ENCODE measurements around the gene SLC12A3.

Gene SLC12A3

GRCh38 chr16:56864960-56865359 is at the start of gene SLC12A3:
Gene SLC12A3, plus strand, starts transcription at chr16:56865207. Its CDS starts 29 bp downstream, at chr16:56865236.
- no peak for FAIRE-seq
- DNase-seq (ENCODE audit: low spot score) = no peak

- FAIRE-seq (no peak), DNase-seq (ENCODE audit: low spot score) (no peak)
These were observed 49.3 kb upstream of the SLC12A3 start for GRCh38 chr16:56815721-56816120.

- FAIRE-seq = no peak
- DNase-seq (ENCODE audit: low spot score) = no peak
These were observed 48.0 kb upstream of the SLC12A3 start for GRCh38 chr16:56817056-56817455.

GRCh38 chr16:56817938-56818337 is 47.1 kb upstream of the SLC12A3 start:
- FAIRE-seq (no peak), DNase-seq (ENCODE audit: low spot score) (no peak)

- no peak for FAIRE-seq
- DNase-seq (ENCODE audit: low spot score) = no peak
These were observed 41.8 kb upstream of the SLC12A3 start for GRCh38 chr16:56823081-56823733.

- DNase-seq (ENCODE audit: low spot score) (no peak), FAIRE-seq (no peak)
These were observed 40.7 kb upstream of the SLC12A3 start for GRCh38 chr16:56824331-56824730.

- FAIRE-seq = no peak
- no peak for DNase-seq (ENCODE audit: low spot score)
These were observed 40.2 kb upstream of the SLC12A3 start for GRCh38 chr16:56824804-56825203.

GRCh38 chr16:56825826-56826225 is 39.2 kb upstream of the SLC12A3 start:
- FAIRE-seq (no peak), DNase-seq (ENCODE audit: low spot score) (no peak)

GRCh38 chr16:56828647-56829046 is 36.4 kb upstream of the SLC12A3 start:
- FAIRE-seq = no peak
- DNase-seq (ENCODE audit: low spot score) = no peak

- DNase-seq (ENCODE audit: low spot score) = no peak
- no peak for FAIRE-seq
These were observed 34.3 kb upstream of the SLC12A3 start for GRCh38 chr16:56830669-56831068.

- FAIRE-seq = no peak
- no peak for DNase-seq (ENCODE audit: low spot score)
These were observed 32.2 kb upstream of the SLC12A3 start for GRCh38 chr16:56832768-56833167.

- DNase-seq (ENCODE audit: low spot score) (no peak), FAIRE-seq (no peak)
These were observed 31.6 kb upstream of the SLC12A3 start for GRCh38 chr16:56833243-56833970.

GRCh38 chr16:56835320-56835719 is 29.7 kb upstream of the SLC12A3 start:
- no peak for FAIRE-seq

GRCh38 chr16:56836410-56837230 is 28.4 kb upstream of the SLC12A3 start:
- FAIRE-seq (no peak), DNase-seq (ENCODE audit: low spot score) (no peak)

More at GRCh38 chr16:56835320-56835719, 29.7 kb upstream of the SLC12A3 start:
- DNase-seq (ENCODE audit: low spot score) = no peak

- FAIRE-seq (no peak), DNase-seq (ENCODE audit: low spot score) (no peak)
These were observed 26.2 kb upstream of the SLC12A3 start for GRCh38 chr16:56838622-56839337.

GRCh38 chr16:56841233-56841632 is 23.8 kb upstream of the SLC12A3 start:
- DNase-seq (ENCODE audit: low spot score) = no peak
- no peak for FAIRE-seq

GRCh38 chr16:56841659-56842058 is 23.3 kb upstream of the SLC12A3 start:
- FAIRE-seq = no peak
- DNase-seq (ENCODE audit: low spot score) = no peak

GRCh38 chr16:56842133-56842532 is 22.9 kb upstream of the SLC12A3 start:
- DNase-seq (ENCODE audit: low spot score) (no peak), FAIRE-seq (no peak)

- no peak for DNase-seq (ENCODE audit: low spot score)
These were observed 21.0 kb upstream of the SLC12A3 start for GRCh38 chr16:56844056-56844455.

GRCh38 chr16:56847173-56847910 is 17.7 kb upstream of the SLC12A3 start:
- no peak for FAIRE-seq
- DNase-seq (ENCODE audit: low spot score) = no peak

More at GRCh38 chr16:56844056-56844455, 21.0 kb upstream of the SLC12A3 start:
- FAIRE-seq = no peak
